Measurements from ENCODE around the gene ORMDL3. TPM values are rescaled to one million over a fixed set of nuclear protein-coding genes. Genes with fewer than 3 reads are reported as not detected.
A peak's percentile ranks its signal among the peaks of the same experiment; 100 is the strongest.

Gene ORMDL3
- total RNA-seq, 1 donor = 61.7 TPM

GRCh38 chr17:39925282-39926134 is 1.9 kb downstream of the ORMDL3 start:
- peak overlapping the region; percentile 92 for H3K4me3 ChIP-seq (ENCODE audit: low read depth, low read length)
- TF ChIP-seq CTCF (IDR thresholded peaks at IDR 0.05; ENCODE audit: insufficient read depth, low read depth, low read length) = no peak
- no peak for DNase-seq (ENCODE audit: low read depth)

DNA sequence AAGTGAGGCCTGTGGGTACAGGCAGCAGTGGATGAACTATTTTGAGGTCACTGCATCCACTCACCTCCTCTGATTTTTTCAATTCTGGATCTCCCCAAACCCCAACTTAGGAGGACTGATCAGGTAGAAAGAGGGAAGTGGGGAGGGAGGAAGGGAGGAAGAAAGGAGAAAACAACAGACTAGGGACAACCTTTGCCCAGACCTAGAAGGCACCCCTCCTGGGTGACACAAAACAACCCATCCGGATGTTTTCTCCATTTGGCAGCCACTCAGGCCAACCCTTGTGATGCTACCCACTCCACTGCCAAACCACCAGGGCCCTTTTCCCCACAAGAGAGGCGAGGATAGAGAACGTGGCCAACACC is 2.7 kb downstream of the ORMDL3 start:
- H3K4me3 ChIP-seq (ENCODE audit: low read depth, low read length) = no peak overlapping the region
- TF ChIP-seq CTCF (IDR thresholded peaks at IDR 0.05; ENCODE audit: insufficient read depth, low read depth, low read length) = no peak
- no peak for DNase-seq (ENCODE audit: low read depth)

GRCh38 chr17:39923836-39924690 is 3.3 kb downstream of the ORMDL3 start:
- DNase-seq (ENCODE audit: low read depth) = peak; percentile 23
- TF ChIP-seq CTCF (IDR thresholded peaks at IDR 0.05; ENCODE audit: insufficient read depth, low read depth, low read length) = peak; percentile 38
- H3K4me3 ChIP-seq (ENCODE audit: low read depth, low read length) = no peak overlapping the region

- TF ChIP-seq CTCF (IDR thresholded peaks at IDR 0.05; ENCODE audit: insufficient read depth, low read depth, low read length) = no peak
- DNase-seq (ENCODE audit: low read depth) = no peak
- H3K4me3 ChIP-seq (ENCODE audit: low read depth, low read length) = no peak overlapping the region
These were observed 4.2 kb downstream of the ORMDL3 start for GRCh38 chr17:39923230-39923629.

DNA sequence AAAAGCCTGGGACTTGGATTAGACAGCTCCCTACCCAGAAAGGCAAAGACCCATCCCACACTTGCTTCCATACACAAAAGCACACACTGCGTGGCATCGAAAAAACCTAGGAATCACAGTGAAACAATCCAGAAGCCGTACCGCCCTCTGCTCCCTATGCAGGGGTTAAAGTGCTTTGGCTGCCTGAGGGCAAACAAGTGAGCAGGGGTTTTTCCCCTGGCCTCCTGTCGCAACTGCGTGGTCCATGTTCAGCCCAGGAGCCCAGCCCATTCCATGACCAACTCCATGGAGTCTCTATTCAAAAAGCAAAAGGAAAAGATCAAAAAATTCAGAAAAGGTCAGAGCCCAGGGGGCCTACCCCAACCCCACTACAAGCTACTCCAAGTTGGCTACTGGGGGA is 5.4 kb downstream of the ORMDL3 start:
- no peak for DNase-seq (ENCODE audit: low read depth)
- H3K4me3 ChIP-seq (ENCODE audit: low read depth, low read length) = no peak overlapping the region
- TF ChIP-seq CTCF (IDR thresholded peaks at IDR 0.05; ENCODE audit: insufficient read depth, low read depth, low read length) = no peak

- TF ChIP-seq CTCF (IDR thresholded peaks at IDR 0.05; ENCODE audit: insufficient read depth, low read depth, low read length) = no peak
- no peak overlapping the region for H3K4me3 ChIP-seq (ENCODE audit: low read depth, low read length)
- no peak for DNase-seq (ENCODE audit: low read depth)
These were observed 6.1 kb downstream of the ORMDL3 start for GRCh38 chr17:39921323-39921722.
